ENCODE data around the gene ID3. TPM values are rescaled to one million over a fixed set of nuclear protein-coding genes. Genes with fewer than 3 reads are reported as not detected.

ID3 gene
- total RNA-seq, 1 experiment from 2014 or later, result 39.6 TPM

- TF ChIP-seq TCF7L2 (IDR thresholded peaks at IDR 0.05; ENCODE audit: low read depth, low read length), result no peak
- TF ChIP-seq POLR2AphosphoS5 (IDR thresholded peaks at IDR 0.05; ENCODE audit: low read depth, low read length), result no peak
- TF ChIP-seq, protein P1, sequence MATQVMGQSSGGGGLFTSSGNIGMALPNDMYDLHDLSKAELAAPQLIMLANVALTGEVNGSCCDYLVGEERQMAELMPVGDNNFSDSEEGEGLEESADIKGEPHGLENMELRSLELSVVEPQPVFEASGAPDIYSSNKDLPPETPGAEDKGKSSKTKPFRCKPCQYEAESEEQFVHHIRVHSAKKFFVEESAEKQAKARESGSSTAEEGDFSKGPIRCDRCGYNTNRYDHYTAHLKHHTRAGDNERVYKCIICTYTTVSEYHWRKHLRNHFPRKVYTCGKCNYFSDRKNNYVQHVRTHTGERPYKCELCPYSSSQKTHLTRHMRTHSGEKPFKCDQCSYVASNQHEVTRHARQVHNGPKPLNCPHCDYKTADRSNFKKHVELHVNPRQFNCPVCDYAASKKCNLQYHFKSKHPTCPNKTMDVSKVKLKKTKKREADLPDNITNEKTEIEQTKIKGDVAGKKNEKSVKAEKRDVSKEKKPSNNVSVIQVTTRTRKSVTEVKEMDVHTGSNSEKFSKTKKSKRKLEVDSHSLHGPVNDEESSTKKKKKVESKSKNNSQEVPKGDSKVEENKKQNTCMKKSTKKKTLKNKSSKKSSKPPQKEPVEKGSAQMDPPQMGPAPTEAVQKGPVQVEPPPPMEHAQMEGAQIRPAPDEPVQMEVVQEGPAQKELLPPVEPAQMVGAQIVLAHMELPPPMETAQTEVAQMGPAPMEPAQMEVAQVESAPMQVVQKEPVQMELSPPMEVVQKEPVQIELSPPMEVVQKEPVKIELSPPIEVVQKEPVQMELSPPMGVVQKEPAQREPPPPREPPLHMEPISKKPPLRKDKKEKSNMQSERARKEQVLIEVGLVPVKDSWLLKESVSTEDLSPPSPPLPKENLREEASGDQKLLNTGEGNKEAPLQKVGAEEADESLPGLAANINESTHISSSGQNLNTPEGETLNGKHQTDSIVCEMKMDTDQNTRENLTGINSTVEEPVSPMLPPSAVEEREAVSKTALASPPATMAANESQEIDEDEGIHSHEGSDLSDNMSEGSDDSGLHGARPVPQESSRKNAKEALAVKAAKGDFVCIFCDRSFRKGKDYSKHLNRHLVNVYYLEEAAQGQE (IDR thresholded peaks at IDR 0.05; ENCODE audit: insufficient read depth in 1 of 2, low read depth in 2 of 2, low read length in 1 of 2), result no peak
- TF ChIP-seq SIN3A (IDR thresholded peaks at IDR 0.05; ENCODE audit: borderline replicate concordance, insufficient read depth, low read depth, low read length), result no peak
- no TSS peak for BruUV-seq (replicated peaks)
- ATAC-seq, result peak; percentile 62
- Histone ChIP-seq H3K27ac (ENCODE audit: low read length) (peak overlapping the region; percentile 35), H3K4me3 (ENCODE audit: low read depth in 2 of 2, low read length in 2 of 2) (no peak overlapping the region), H3K4me1 (ENCODE audit: control insufficient read depth, insufficient read depth, low read length) (peaks cover 24% of the 10 kb centered on the region), H3K36me3 (ENCODE audit: control insufficient read depth, insufficient read depth, low read length) (no peaks in the 10 kb centered on the region), H3K9me3 (ENCODE audit: control insufficient read depth, insufficient read depth, low read depth, low read length) (no peaks in the 10 kb centered on the region), H3K27me3 (ENCODE audit: control insufficient read depth, insufficient read depth, low read length) (no peaks in the 10 kb centered on the region)
- POLR2A ChIA-PET, result no interaction called here
- CTCF ChIA-PET, result interaction anchor here (0.5 to 1.1 kb wide), 2 partner anchors 39 to 1149 kb away, joined by 3 to 7 read pairs; no protein-coding TSS in a partner anchor
- intact Hi-C loops (cut with micrococcal nuclease; ENCODE audit: unreplicated experiment) (no loop called here), in situ Hi-C loops (cut with HindIII; ENCODE audit: low pct_unique_long_range_greater_than_20kb, low sequenced_read_pairs) (no loop called here)
- DNase-seq (ENCODE audit: low read depth, low spot score), result no peak
Observed at GRCh38 chr1:23598424-23598823, 39.1 kb upstream of the ID3 start.

GRCh38 chr1:23597635-23598388, 38.5 kb upstream of the ID3 start:
- H3K36me3 ChIP-seq (ENCODE audit: control insufficient read depth, insufficient read depth, low read length), result no peaks in the 10 kb centered on the region
- POLR2A ChIA-PET, result no interaction called here
- TF ChIP-seq, protein P1 (IDR thresholded peaks at IDR 0.05; ENCODE audit: insufficient read depth in 1 of 2, low read depth in 2 of 2, low read length in 1 of 2), result no peak
- no peak for TF ChIP-seq SIN3A (IDR thresholded peaks at IDR 0.05; ENCODE audit: borderline replicate concordance, insufficient read depth, low read depth, low read length)
- TF ChIP-seq CTCF (IDR thresholded peaks at IDR 0.05), result no peak
- TF ChIP-seq TCF7L2 (IDR thresholded peaks at IDR 0.05; ENCODE audit: low read depth, low read length), result no peak
- no peak for TF ChIP-seq POLR2AphosphoS5 (IDR thresholded peaks at IDR 0.05; ENCODE audit: low read depth, low read length)
- peak overlapping the region; percentile 52 for H3K27ac ChIP-seq (ENCODE audit: low read length)
- in situ Hi-C loops (cut with HindIII; ENCODE audit: low pct_unique_long_range_greater_than_20kb, low sequenced_read_pairs) (no loop called here), intact Hi-C loops (cut with micrococcal nuclease; ENCODE audit: unreplicated experiment) (no loop called here)
- ATAC-seq (no peak), DNase-seq (ENCODE audit: low read depth, low spot score) (no peak)
- no TSS peak for BruUV-seq (replicated peaks)
- H3K4me3 ChIP-seq (ENCODE audit: low read depth in 2 of 2, low read length in 2 of 2), result no peak overlapping the region
- peaks cover 30% of the 10 kb centered on the region for H3K4me1 ChIP-seq (ENCODE audit: control insufficient read depth, insufficient read depth, low read length)
- H3K27me3 ChIP-seq (ENCODE audit: control insufficient read depth, insufficient read depth, low read length), result no peaks in the 10 kb centered on the region
- no peaks in the 10 kb centered on the region for H3K9me3 ChIP-seq (ENCODE audit: control insufficient read depth, insufficient read depth, low read depth, low read length)
- CTCF ChIA-PET, result interaction anchor here (1.1 kb wide), 1 partner anchor 39 kb away, joined by 3 read pairs; no protein-coding TSS in a partner anchor

Measured in Panc1 (cell line).